Ishikawa (cell line): ENCODE data around the gene PRODH2.

Experiments used
- CEBPB ChIP-seq: IDR thresholded peaks from 2 replicates; pipeline ENCODE4 v1.6.1; 2012
- CREB1 ChIP-seq: IDR thresholded peaks from 2 replicates; pipeline ENCODE4 v1.6.1; 2012; ENCODE audit warnings: low read depth
- EGR1 ChIP-seq: IDR thresholded peaks from 2 replicates; pipeline ENCODE4 v1.6.1; 2012
- EP300 ChIP-seq: IDR thresholded peaks from 2 replicates; pipeline ENCODE4 v1.6.1; 2012; ENCODE audit warnings: borderline replicate concordance
- FOXM1 ChIP-seq: IDR thresholded peaks from 2 replicates; pipeline ENCODE4 v1.6.1; 2012; ENCODE audit warnings: low read depth, borderline replicate concordance
- MAX ChIP-seq: IDR thresholded peaks from 2 replicates; pipeline ENCODE4 v1.6.1; 2012
- NFIC ChIP-seq: IDR thresholded peaks from 2 replicates; pipeline ENCODE4 v1.6.1; 2012
- RAD21 ChIP-seq: IDR thresholded peaks from 2 replicates; pipeline ENCODE4 v1.6.1; 2012; ENCODE audit warnings: low read depth
- REST ChIP-seq: IDR thresholded peaks from 2 replicates; pipeline ENCODE4 v1.6.1; 2012; ENCODE audit warnings: low read depth, mild to moderate bottlenecking
- TAF1 ChIP-seq: IDR thresholded peaks from 2 replicates; pipeline ENCODE4 v1.6.1; 2012; ENCODE audit warnings: low read depth, mild to moderate bottlenecking
- TCF12 ChIP-seq: IDR thresholded peaks from 2 replicates; pipeline ENCODE4 v1.6.1; 2012; ENCODE audit warnings: low read depth
- TEAD4 ChIP-seq: IDR thresholded peaks from 2 replicates; pipeline ENCODE4 v1.6.1; 2012
- USF1 ChIP-seq: IDR thresholded peaks from 2 replicates; pipeline ENCODE4 v1.6.1; 2012
- YY1 ChIP-seq: IDR thresholded peaks from 2 replicates; pipeline ENCODE4 v1.6.1; 2012; ENCODE audit warnings: low read depth
- ZBTB7A ChIP-seq: IDR thresholded peaks from 2 replicates; pipeline ENCODE4 v1.6.1; 2012; ENCODE audit warnings: low read depth

The PRODH2 gene

GRCh38 chr19:35806597-35806996 lies 6.0 kb downstream of the PRODH2 start:
- TF ChIP-seq EP300 (no peak), NFIC (no peak), EGR1 (no peak), MAX (no peak), REST (no peak), CREB1 (no peak), TEAD4 (no peak), CEBPB (no peak), TAF1 (no peak), ZBTB7A (no peak), FOXM1 (no peak), RAD21 (no peak), TCF12 (no peak), USF1 (no peak), YY1 (no peak)

GRCh38 chr19:35805526-35806102 lies 7.0 kb downstream of the PRODH2 start:
- TF ChIP-seq REST, result no peak
- TF ChIP-seq NFIC, result peak; percentile 51
- TF ChIP-seq MAX, result no peak

GRCh38 chr19:35801828-35802227 lies 10.8 kb downstream of the PRODH2 start:
- TF ChIP-seq EGR1, result no peak

DNA sequence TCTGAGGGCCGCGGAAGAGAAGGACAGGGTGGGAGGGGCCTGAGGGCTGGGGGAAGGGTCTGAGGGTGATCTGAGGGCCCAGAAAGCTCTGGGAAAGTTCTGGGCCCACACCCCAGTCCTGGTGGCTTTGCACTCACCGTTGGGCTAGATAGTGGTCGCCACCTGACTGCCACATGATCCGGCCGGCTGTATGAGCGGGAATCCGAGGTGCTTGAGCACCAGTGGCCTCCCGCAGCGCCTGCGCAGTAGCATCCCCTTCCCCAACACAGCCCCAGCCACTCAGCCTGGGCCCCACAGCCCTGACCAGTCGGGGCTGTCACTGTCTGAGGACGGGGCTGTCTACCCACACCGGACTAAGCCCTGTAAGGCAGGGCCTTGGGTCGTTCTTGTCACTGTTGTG lies 15.0 kb downstream of the PRODH2 start:
- no peak for TF ChIP-seq TCF12
- no peak for TF ChIP-seq TEAD4
- TF ChIP-seq MAX, result no peak
- no peak for TF ChIP-seq ZBTB7A
- TF ChIP-seq YY1, result no peak
- TF ChIP-seq EP300, result no peak
- no peak for TF ChIP-seq RAD21
- TF ChIP-seq USF1, result no peak
- no peak for TF ChIP-seq FOXM1
- no peak for TF ChIP-seq EGR1
- no peak for TF ChIP-seq CREB1
- TF ChIP-seq REST, result no peak
- TF ChIP-seq TAF1, result no peak
- TF ChIP-seq NFIC, result no peak
